Pancreas (tissue), 10 donors: ENCODE measurements around the gene CBFA2T2. TPM values are rescaled to one million over a fixed set of nuclear protein-coding genes. Genes with fewer than 3 reads are reported as not detected.
"Not testable (repeated sequence)": the region's sequence is repeated elsewhere in the genome, so short reads cannot be mapped to it uniquely, and the experiment has no call there.

Experiments used
- ATAC-seq, 4 donors: fragments of 200-7000 bp; cut with Tn5 transposase; one replicate each; pipeline versions ENCODE4 v1.8.0 to v1.9.1; 2020; ENCODE audit warnings: mild to moderate bottlenecking in 4 of 4, moderate library complexity in 4 of 4
- DNase-seq, 6 donors: peaks; one replicate each; pipeline ENCODE4 v3.0.0-alpha.2; 2020
- FAIRE-seq: peaks from 2 replicates; lab custom pipeline; 2012; peaks lifted over from hg19 to GRCh38; lab: Jason Lieb, UNC
- H3K27ac ChIP-seq, 4 donors: fragments of 200-600 bp; sonication (generic); 1 replicate in 3 of 4; 2 replicates in 1 of 4; pipeline versions ENCODE4 v1.5.0 to v1.8.0; 2020
- H3K27me3 ChIP-seq, 4 donors: fragments of 200-600 bp; one replicate each; pipeline ENCODE4 v1.8.0; 2021
- H3K36me3 ChIP-seq, 3 donors: fragments of 200-600 bp; sonication (generic) in 1 of 3; one replicate each; pipeline versions ENCODE4 v1.5.0 to v1.8.0; 2020 to 2021
- H3K4me1 ChIP-seq, 3 donors: fragments of 200-600 bp; one replicate each; pipeline ENCODE4 v1.8.0; 2021
- H3K4me3 ChIP-seq, 4 donors: fragments of 200-600 bp; sonication (generic) in 2 of 4; one replicate each; pipeline versions ENCODE4 v1.5.0 to v1.8.0; 2020 to 2021
- H3K9me3 ChIP-seq, 4 donors: fragments of 200-600 bp; one replicate each; pipeline ENCODE4 v1.8.0; 2021
- WGBS, 2 donors: extraction: QIAGEN DNeasy Blood & Tissue Kit; methylation state at CpG; one replicate each; pipeline ENCODE4 v1.1.7; 2013; 5-methylcytosine and 5-hydroxymethylcytosine counted together
- intact Hi-C, 3 donors: fragments of 100-400 bp; cut with DNase I; formaldehyde crosslinking; loops; one replicate each; pipeline versions ENCODE4 v1.11.1 to v1.14.2; 2022
- polyA plus RNA-seq, 2 donors: library from polyadenylated mRNA; stranded (reverse); fragments of 200-250 nt; gene quantifications; one replicate each; pipeline ENCODE4 v1.2.3, GENCODE V29; 2013
- total RNA-seq, 6 donors: library from RNA; stranded (reverse); fragmentation: NEBNext Ultra II Directional in 4 of 6; extraction: Animal tissue kit (Norgen Biotek cat#: 25700) in 4 of 6; gene quantifications; one replicate each; pipeline versions ENCODE4 v1.2.1 to v1.2.4, GENCODE V29; 2021 to 2023
- TF ChIP-seq, protein P1 (sequence below), 4 donors: fragments of 200-600 bp; sonication (generic) in 3 of 4; IDR thresholded peaks; one replicate each; pipeline versions ENCODE4 v1.5.0 to v1.8.0; 2021; ENCODE audit warnings: antibody characterized with exemption in 4 of 4
- donor health status: healthy with polysubstance abuse.
- donor health status: DM: no; HTN: no; CAD: no; lungs with moderate emphysema.
- donor health status: DM: no; HTN: no; CAD: no.
- donor health status: control.
- donor health status: control.
- donor health status: Bipolar disorder and iron deficiency.
- donor health status: DM: yes; HTN: yes; CAD: no.
- donor health status: DM: no; HTN: no; CAD: no.
- donor health status: DM: no; HTN: no; CAD: no.
- donor health status: DM: yes; HTN: yes; CAD: no.

The CBFA2T2 gene
- total and polyA plus RNA-seq, 8 donors, result 4.7 to 11.6 (median 7.5) TPM

DNA sequence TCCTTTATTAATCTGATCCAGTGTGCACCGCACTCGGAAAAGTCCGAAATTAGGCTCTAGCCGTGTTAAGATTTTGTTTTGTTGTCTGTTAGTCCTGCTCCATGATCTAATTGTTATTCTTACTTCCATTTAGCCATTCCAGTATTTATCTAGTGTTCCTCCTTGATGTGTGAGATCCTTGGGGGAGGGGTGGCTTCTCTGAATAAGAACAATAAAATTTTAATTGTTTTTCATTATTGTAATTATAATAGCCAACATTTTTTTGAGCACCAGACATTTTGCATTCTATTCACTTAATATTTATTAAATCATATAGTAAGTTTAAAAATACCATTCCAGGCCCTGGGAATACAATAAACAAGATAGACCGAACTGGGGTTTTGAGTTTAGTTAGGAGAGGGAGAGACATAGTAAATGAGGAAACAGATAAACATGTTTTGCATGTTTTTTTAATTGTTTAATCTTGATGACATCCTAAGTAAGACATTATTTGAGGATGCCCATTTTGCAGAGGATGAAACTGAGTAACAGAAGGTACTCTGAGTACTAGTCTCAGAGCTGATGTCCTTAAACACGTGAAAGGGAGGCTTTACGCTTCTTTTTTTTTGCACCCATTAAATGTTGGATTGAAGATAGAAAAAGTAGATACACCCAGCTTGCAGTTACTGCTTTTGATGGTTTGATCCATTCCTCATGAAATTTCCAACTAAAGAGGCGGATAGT is 1.2 kb downstream of the CBFA2T2 start:
- TF ChIP-seq, protein P1, sequence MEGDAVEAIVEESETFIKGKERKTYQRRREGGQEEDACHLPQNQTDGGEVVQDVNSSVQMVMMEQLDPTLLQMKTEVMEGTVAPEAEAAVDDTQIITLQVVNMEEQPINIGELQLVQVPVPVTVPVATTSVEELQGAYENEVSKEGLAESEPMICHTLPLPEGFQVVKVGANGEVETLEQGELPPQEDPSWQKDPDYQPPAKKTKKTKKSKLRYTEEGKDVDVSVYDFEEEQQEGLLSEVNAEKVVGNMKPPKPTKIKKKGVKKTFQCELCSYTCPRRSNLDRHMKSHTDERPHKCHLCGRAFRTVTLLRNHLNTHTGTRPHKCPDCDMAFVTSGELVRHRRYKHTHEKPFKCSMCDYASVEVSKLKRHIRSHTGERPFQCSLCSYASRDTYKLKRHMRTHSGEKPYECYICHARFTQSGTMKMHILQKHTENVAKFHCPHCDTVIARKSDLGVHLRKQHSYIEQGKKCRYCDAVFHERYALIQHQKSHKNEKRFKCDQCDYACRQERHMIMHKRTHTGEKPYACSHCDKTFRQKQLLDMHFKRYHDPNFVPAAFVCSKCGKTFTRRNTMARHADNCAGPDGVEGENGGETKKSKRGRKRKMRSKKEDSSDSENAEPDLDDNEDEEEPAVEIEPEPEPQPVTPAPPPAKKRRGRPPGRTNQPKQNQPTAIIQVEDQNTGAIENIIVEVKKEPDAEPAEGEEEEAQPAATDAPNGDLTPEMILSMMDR (IDR thresholded peaks at IDR 0.05), result no peak
- DNase-seq (no peak), FAIRE-seq (no peak), ATAC-seq (no peak)
- WGBS, 2 donors, result 37 to 44% methylated on average over 8 of the region's 8 CpGs
- peaks cover 0 to 8% (median 4%) of the 10 kb centered on the region in 3 donors for H3K4me1 ChIP-seq
- peak overlapping the region; percentile 84 to 94 (median 92) for H3K27ac ChIP-seq
- H3K36me3 ChIP-seq, result no peaks in the 10 kb centered on the region
- H3K27me3 ChIP-seq, result no peaks in the 10 kb centered on the region
- H3K4me3 ChIP-seq, result peak overlapping the region; percentile 74 to 95 (median 91)
- no peaks in the 10 kb centered on the region for H3K9me3 ChIP-seq
- intact Hi-C loops, result no loop called here

DNA sequence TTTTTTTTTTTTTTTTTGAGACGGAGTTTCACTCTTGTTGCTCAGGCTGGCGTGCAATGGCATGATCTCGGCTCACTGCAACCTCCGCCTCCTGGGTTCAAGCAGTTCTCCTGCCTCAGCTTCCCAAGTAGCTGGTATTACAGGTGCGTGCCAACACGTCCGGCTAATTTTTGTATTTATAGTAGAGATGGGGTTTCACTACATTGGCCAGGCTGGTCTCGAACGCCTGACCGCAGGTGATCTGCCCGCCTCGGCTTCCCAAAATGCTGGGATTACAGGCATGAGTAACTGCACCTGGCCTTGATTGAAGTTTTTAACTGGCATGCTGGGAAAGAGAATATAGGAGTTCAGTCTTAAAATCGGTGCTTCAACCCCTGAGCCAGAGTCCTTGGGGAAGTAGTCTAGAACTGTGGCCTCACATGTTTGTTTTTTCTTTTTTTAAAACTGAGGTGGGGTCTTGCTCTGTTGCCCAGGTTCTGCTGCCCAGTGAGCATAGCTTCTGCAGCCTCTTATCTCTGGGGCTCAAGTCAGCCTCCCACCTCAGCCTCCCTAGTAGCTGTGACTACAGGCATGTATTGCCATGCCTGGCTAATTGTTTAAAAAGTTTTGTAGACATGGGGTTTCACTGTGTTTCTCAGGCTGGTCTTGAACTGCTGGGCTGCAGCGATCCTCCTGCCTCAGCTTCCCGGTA is 3.3 kb downstream of the CBFA2T2 start:
- no peak for ATAC-seq
- WGBS, 2 donors, result 95 to 98% methylated on average over 15 of the region's 15 CpGs
- FAIRE-seq, result no peak
- Histone ChIP-seq H3K4me1 (peaks cover 0 to 8% (median 4%) of the 10 kb centered on the region in 3 donors), H3K4me3 (no peak overlapping the region), H3K9me3 (no peaks in the 10 kb centered on the region), H3K36me3 (no peaks in the 10 kb centered on the region), H3K27me3 (no peaks in the 10 kb centered on the region), H3K27ac (no peak overlapping the region)
- intact Hi-C loops, result no loop called here
- TF ChIP-seq, protein P1 (IDR thresholded peaks at IDR 0.05), result no peak
- no peak for DNase-seq

DNA sequence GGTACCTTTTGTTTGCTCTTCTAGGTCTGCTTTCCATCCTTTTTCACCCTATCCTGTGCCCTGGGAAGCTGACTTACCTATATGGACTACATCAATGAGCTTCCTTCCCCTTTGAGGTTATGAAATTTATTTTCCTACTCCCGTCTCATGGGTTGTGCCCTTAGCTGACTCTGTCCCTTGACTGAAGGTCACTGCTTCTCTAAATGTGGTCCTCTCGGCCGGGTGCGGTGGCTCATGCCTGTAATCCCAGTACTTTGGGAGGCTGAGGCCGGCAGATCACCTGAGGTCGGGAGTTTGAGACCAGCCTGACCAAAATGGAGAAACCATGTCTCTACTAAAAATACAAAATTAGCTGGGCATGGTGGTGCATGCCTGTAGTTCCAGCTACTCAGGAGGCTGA is 6.9 kb downstream of the CBFA2T2 start:
- ATAC-seq, intact Hi-C loops: not testable (repeated sequence)

DNA sequence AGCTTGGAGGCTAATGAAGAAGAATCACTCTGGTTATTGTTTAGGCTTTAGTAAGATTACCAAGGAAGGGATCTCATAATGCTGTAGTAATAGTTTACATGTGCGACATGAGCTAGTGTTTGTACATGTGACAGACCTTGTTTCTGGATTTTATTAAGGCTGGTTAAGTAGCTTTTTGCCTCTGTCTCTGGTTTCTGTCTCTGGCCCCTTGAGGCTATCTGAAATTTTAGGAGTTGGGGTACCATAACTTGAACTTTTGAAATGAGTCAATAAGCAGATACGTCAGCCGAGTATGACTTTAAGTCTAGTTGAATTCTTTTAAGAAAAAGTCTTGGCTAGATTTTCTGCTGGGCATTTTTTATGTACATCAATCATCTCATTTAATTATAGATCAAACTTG is 9.5 kb downstream of the CBFA2T2 start:
- ATAC-seq, result no peak
- WGBS, 2 donors, result 59 to 62% methylated on average over 3 of the region's 3 CpGs

More for the DNA sequence above, 6.9 kb downstream of the CBFA2T2 start:
- not testable (repeated sequence) for H3K4me3 ChIP-seq, H3K4me1 ChIP-seq, H3K27ac ChIP-seq, H3K9me3 ChIP-seq, FAIRE-seq, DNase-seq, H3K36me3 ChIP-seq, H3K27me3 ChIP-seq
- WGBS, 2 donors, result 89 to 97% methylated on average over 6 of the region's 6 CpGs

DNA sequence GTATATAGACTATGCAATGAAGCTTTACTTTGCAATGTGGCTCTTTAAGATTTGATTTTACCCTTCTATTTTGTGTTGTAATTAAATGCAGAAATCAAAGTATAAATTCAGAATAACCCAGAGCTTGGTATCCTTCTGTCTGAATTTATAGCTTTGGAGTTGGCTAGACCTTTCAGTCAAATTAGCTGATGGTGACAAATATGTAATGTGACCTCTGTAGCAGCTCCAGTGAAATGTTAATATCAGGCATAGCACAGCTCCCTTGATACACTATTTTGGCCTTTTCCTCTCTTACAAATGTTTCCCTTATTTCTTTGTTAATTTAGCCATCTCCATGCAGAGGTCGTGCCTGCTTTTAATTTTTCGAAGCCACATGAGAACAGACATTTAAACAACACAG is 11.1 kb downstream of the CBFA2T2 start:
- TF ChIP-seq, protein P1 (IDR thresholded peaks at IDR 0.05), result no peak
- Histone ChIP-seq H3K27ac (no peak overlapping the region), H3K27me3 (no peaks in the 10 kb centered on the region), H3K4me3 (no peak overlapping the region), H3K36me3 (no peaks in the 10 kb centered on the region), H3K4me1 (peaks cover 0 to 9% (median 0%) of the 10 kb centered on the region in 3 donors), H3K9me3 (no peaks in the 10 kb centered on the region)
- DNase-seq, result no peak
- 69 to 76% methylated on average over 2 of the region's 2 CpGs for WGBS, 2 donors
- intact Hi-C loops, result no loop called here
- no peak for ATAC-seq
- no peak for FAIRE-seq

More for the DNA sequence above, 9.5 kb downstream of the CBFA2T2 start:
- Histone ChIP-seq H3K4me1 (peaks cover 0 to 9% (median 0%) of the 10 kb centered on the region in 3 donors), H3K27ac (no peak overlapping the region), H3K4me3 (no peak overlapping the region), H3K9me3 (no peaks in the 10 kb centered on the region), H3K36me3 (no peaks in the 10 kb centered on the region), H3K27me3 (no peaks in the 10 kb centered on the region)
- no peak for FAIRE-seq
- intact Hi-C loops, result no loop called here
- TF ChIP-seq, protein P1 (IDR thresholded peaks at IDR 0.05), result no peak
- no peak for DNase-seq
